ENCODE measurements around the gene MFF. TPM values are rescaled to one million over a fixed set of nuclear protein-coding genes. Genes with fewer than 3 reads are reported as not detected.
A peak's percentile ranks its signal among the peaks of the same experiment; 100 is the strongest.

MFF gene
- total and polyA plus RNA-seq, 8 donors, result 29.8 to 71.7 (median 44.1) TPM

GRCh38 chr2:227308784-227309183, 16.3 kb upstream of the MFF start:
- no peak for DNase-seq
- no peak overlapping the region for H3K27ac ChIP-seq
- H3K9me3 ChIP-seq, result no peaks in the 10 kb centered on the region
- no peak for FAIRE-seq
- no peaks in the 10 kb centered on the region for H3K4me1 ChIP-seq
- 91 to 93% methylated on average over 4 of the region's 4 CpGs for WGBS, 2 donors
- H3K4me3 ChIP-seq, result no peak overlapping the region
- no peaks in the 10 kb centered on the region for H3K36me3 ChIP-seq
- no peak for TF ChIP-seq CTCF (IDR thresholded peaks at IDR 0.05)
- H3K27me3 ChIP-seq, result no peaks in the 10 kb centered on the region
- no peak for ATAC-seq
- intact Hi-C loops (cut with DNase I), result no loop called here

- H3K9me3 ChIP-seq, result no peaks in the 10 kb centered on the region
- peak in 2 of 4 donors; percentile 34 to 45 for ATAC-seq
These were observed 14.3 kb upstream of the MFF start for GRCh38 chr2:227310756-227311110.

GRCh38 chr2:227311861-227312506, 13.1 kb upstream of the MFF start:
- Histone ChIP-seq H3K9me3 (no peaks in the 10 kb centered on the region), H3K4me1 (no peaks in the 10 kb centered on the region), H3K4me3 (no peak overlapping the region), H3K36me3 (no peaks in the 10 kb centered on the region), H3K27ac (no peak overlapping the region), H3K27me3 (no peaks in the 10 kb centered on the region)
- no peak for TF ChIP-seq CTCF (IDR thresholded peaks at IDR 0.05)
- no peak for DNase-seq
- intact Hi-C loops (cut with DNase I), result no loop called here
- no peak for ATAC-seq
- WGBS, 2 donors, result 95 to 99% methylated on average over 5 of the region's 5 CpGs
- no peak for FAIRE-seq

More at GRCh38 chr2:227310756-227311110, 14.3 kb upstream of the MFF start:
- H3K36me3 ChIP-seq, result no peaks in the 10 kb centered on the region
- TF ChIP-seq CTCF (IDR thresholded peaks at IDR 0.05), result no peak
- intact Hi-C loops (cut with DNase I), result no loop called here
- WGBS, 2 donors, result 66 to 70% methylated on average over 4 of the region's 4 CpGs
- no peaks in the 10 kb centered on the region for H3K27me3 ChIP-seq
- DNase-seq (no peak), FAIRE-seq (no peak)
- no peaks in the 10 kb centered on the region for H3K4me1 ChIP-seq
- H3K4me3 ChIP-seq, result no peak overlapping the region
- H3K27ac ChIP-seq, result no peak overlapping the region

- H3K27me3 ChIP-seq, result no peaks in the 10 kb centered on the region
- TF ChIP-seq CTCF (IDR thresholded peaks at IDR 0.05), result no peak
- H3K4me1 ChIP-seq, result no peaks in the 10 kb centered on the region
- H3K36me3 ChIP-seq, result no peaks in the 10 kb centered on the region
- intact Hi-C loops (cut with DNase I), result no loop called here
- 45 to 60% methylated on average over 2 of the region's 2 CpGs for WGBS, 2 donors
- no peaks in the 10 kb centered on the region for H3K9me3 ChIP-seq
- no peak overlapping the region for H3K27ac ChIP-seq
- ATAC-seq (no peak), DNase-seq (no peak), FAIRE-seq (no peak)
- H3K4me3 ChIP-seq, result no peak overlapping the region
These were observed 12.5 kb upstream of the MFF start for GRCh38 chr2:227312579-227312978.

GRCh38 chr2:227313310-227313709, 11.7 kb upstream of the MFF start:
- TF ChIP-seq CTCF (IDR thresholded peaks at IDR 0.05), result no peak
- FAIRE-seq, result no peak
- 88 to 95% methylated on average over 1 of the region's 1 CpG for WGBS, 2 donors
- Histone ChIP-seq H3K4me1 (no peaks in the 10 kb centered on the region), H3K27ac (no peak overlapping the region), H3K36me3 (no peaks in the 10 kb centered on the region), H3K27me3 (no peaks in the 10 kb centered on the region), H3K9me3 (no peaks in the 10 kb centered on the region), H3K4me3 (no peak overlapping the region)
- ATAC-seq, result no peak
- no peak for DNase-seq
- intact Hi-C loops (cut with DNase I), result no loop called here

Measured in pancreas (tissue), 10 donors.